D341Med (cell line): Measurements from ENCODE around the gene TRIP10.
A peak's percentile ranks its signal among the peaks of the same experiment; 100 is the strongest.
"Not testable (repeated sequence)": the region's sequence is repeated elsewhere in the genome, so short reads cannot be mapped to it uniquely, and the experiment has no call there.

Experiments used
- DNase-seq: peaks from one replicate; pipeline ENCODE4 v3.0.0; 2012; ENCODE audit warnings: low spot score

The TRIP10 gene, protein sequence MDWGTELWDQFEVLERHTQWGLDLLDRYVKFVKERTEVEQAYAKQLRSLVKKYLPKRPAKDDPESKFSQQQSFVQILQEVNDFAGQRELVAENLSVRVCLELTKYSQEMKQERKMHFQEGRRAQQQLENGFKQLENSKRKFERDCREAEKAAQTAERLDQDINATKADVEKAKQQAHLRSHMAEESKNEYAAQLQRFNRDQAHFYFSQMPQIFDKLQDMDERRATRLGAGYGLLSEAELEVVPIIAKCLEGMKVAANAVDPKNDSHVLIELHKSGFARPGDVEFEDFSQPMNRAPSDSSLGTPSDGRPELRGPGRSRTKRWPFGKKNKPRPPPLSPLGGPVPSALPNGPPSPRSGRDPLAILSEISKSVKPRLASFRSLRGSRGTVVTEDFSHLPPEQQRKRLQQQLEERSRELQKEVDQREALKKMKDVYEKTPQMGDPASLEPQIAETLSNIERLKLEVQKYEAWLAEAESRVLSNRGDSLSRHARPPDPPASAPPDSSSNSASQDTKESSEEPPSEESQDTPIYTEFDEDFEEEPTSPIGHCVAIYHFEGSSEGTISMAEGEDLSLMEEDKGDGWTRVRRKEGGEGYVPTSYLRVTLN

DNA sequence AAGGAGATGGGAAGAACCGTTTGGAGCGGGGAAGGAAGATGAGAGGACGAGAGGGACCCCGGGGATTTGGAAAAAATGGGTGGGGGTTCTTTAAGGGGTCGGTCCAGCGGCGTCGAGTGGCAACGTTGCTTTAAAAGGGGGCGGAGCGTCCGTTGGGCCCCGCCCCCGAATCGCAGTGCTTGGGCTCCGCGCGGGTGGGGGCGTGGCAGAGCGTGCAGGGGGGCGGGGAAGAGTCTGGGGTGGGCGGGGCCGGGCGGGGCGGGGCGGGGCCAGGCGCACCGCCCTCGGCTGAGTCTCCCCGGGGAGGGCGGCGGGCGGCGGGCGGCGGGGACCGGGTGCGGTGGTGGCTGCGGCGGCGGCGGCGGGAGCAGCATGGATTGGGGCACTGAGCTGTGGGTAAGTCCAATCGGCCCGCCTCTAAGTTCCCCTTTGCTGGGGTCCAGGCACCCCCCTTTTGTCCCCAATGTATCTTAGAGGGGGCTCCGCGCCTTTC is at the start of gene TRIP10:
Gene TRIP10, plus strand, starts transcription at position 291 of the 493 bp plus-strand sequence. Its CDS starts 82 bp downstream, at position 373.
- peak; percentile 91 for DNase-seq

DNA sequence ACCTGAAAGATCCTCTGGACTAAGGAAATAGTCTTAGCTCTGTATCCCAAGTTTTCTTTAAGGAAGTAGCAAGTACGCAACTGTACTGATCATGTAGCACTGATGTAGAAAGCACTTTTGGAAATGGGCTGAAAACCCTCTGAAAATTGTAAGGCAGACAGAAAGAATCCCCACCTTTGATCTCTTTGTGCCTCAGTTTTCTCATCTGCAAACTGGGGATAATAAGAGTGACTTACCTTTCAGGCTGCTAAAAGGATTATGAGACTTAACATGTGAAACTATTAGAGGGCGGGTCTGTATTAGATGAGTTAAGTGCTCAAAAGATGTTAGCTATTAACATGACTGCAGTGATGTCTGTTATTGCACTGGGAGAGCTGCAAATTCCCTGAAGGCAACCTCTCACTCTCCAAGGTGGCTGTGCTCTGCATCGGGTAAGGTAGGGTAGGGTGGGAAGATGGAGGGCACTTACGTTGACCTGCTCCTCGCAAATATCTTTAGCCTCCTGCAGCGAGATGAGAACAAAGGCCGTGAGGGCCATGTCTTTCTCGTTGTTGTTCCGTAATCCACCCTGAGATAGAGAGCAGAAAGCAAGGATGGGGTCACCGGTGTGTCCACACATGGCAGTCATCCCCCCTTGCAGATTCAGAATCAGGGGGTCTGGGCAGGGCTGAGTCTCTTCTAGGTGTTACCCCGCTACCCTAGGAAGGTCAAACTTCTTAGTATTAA is 49.2 kb upstream of the TRIP10 start:
- no peak for DNase-seq

DNA sequence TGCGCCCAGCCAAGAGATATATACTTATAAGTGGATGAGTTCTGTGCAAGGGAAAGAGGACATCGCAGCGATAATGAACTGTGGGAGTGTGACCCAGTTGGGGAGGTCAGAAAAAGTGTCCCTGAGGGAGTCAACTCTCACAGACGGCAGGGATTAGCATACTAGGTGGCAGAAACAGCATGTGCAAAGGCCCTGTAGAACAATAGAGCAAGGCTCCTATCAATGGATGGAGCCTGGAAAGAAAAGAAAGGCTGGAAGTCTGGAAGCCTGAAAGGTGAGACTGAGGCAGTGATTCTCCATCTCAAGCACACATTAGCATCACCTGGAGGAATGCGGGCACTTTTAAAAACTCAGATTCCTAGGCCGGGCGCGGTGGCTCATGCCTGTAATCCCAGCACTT is 48.1 kb upstream of the TRIP10 start:
- no peak for DNase-seq

DNA sequence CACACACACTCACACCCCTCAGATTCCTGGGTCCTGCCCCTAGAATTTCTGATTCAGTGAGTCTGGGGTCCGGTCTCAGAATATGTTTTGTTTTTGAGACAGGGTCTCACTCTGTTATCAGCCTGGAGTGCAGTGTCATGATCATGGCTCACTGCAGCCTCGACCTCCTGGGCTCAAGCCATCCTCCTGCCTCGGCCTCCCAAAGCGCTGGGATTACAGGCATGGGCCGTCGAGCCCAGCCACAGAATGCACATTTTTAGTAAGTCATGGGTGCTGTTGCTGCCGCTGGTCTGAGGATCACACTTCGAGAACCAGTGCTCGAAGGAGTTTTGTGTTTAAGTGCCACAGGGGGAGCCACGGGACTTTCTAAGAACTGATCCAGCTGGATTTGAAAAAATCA is 47.5 kb upstream of the TRIP10 start:
- DNase-seq = no peak

DNA sequence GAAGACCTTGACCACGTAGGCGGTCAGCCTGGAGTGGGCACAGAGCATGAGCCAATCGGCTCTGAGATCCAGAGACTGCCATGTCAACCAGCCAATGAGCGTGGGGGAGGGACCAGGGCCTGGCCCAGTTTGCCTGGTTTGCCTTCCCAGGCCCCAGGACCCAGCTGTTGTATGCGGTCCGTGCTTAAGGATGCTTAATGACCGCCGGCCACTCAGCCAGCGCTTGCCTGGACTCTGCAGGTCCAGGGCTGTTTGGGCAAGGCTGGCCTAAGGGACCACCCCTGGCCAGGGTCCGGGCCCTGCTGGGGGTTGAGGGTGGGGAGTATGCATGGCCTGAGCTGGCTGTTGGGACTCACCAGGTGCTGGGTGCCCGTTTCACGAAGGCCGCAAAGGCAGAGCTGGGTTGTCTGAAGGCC is 46.4 kb upstream of the TRIP10 start:
- no peak for DNase-seq

DNA sequence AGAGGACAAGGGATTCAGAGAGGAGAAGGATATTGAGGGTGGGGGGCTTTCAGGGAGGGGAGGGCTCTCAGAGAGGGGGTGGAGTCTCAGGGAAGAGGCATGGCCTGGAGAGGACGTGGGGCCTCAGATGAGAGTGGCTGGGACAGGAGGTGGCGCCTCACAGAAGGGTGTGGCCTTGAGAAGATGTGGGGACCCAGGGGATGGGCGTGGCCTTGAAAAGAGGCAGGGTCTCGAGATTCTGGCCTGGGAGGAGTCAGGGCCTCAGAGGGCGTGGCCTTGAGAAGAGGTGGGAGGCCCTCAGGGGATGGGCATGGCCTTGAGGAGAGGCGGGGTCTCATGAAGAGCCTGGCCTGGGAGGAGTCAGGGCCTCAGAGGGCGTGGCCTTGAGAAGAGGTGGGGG is 45.8 kb upstream of the TRIP10 start:
- no peak for DNase-seq

DNA sequence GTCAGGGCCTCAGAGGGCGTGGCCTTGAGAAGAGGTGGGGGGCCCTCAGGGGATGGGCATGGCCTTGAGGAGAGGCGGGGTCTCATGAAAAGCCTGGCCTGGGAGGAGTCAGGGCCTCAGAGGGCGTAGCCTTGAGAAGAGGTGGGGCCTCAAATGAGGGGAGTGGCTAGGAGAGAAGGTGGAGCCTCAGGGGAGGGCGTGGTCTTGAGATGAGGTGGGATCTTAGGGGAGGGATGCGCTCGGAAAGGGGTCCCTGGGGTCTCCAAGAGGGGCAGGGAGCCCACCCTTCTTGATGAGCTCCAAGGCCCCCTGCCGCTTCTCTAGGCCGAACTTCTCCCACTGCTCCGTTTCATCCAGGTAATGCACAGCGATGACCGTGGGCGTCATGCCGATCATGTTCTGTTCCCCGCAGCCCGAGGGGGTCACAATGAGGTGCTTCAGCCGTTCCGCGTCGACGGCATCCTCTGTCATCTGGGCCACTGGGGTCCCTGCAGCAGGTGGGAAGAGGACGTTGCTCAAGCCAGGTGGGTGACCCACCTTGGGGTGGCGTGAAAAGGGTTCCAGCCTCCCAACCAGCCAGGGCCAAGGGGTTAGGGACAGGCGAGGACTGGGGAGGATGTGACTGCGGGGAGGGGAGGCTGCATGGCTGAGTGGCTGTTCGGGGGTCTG is 45.2 kb upstream of the TRIP10 start:
- DNase-seq = peak; percentile 20

DNA sequence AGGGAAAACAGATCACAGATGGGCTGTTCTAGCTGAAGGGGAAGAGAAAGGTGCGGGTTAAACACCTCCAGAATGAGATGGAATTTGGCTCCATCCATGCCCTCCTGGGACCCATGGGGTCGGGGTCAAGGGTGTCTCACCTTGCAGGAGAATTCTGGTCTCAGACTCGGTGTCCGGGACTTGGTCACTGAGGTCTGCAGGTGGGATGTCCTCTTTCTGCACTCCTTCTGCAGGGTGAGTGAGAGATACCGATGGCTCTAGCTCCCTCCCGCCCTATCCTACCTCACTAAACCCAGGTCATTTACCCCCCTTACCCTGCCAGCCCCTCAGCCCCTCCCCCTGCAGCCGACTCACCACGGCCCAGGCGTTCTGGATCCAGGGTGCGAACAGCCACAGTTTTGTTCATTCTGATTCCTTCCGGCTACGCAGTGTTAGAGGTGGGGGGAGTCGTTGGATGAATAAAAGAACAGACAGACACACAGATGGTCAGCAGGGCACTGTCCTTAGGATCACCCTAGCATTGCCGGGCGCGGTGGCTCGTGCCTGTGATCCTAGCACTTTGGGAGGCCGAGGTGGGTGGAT is 43.1 kb upstream of the TRIP10 start:
- no peak for DNase-seq

DNA sequence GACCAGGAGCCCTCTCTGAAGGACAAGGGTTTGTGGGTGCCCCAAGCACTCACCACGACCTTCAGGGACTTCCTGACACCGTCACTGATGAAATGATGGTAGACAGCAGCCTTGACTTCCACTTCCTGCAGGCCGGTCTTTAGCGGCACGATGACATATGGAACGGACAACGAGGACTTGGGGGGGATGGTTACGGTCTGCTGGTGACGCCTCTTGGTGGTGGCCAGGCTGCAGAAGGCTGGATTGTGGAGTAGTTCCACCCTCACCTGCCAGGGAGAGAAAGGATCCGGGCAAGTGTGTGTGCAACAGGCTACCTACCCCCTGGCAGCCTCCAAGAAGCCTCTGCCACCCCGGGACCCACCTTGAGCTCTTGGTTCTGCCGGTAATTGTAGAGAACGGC is 42.2 kb upstream of the TRIP10 start:
- DNase-seq = peak; percentile 16

DNA sequence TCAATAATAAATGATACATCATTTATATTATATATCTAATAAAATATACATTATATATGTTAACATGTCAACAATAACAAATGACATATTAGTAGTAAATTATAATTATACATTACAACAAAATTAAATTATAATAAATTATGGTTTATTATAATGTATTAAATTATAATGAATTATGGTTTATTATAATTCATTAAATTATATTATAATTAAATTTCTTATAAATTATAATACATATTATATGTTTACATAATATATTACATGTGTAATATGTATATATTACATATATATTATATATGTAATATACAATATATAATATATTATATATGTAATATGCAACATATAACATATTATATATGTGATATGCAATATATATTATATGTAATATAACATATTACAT is 39.5 kb upstream of the TRIP10 start:
- DNase-seq = no peak

DNA sequence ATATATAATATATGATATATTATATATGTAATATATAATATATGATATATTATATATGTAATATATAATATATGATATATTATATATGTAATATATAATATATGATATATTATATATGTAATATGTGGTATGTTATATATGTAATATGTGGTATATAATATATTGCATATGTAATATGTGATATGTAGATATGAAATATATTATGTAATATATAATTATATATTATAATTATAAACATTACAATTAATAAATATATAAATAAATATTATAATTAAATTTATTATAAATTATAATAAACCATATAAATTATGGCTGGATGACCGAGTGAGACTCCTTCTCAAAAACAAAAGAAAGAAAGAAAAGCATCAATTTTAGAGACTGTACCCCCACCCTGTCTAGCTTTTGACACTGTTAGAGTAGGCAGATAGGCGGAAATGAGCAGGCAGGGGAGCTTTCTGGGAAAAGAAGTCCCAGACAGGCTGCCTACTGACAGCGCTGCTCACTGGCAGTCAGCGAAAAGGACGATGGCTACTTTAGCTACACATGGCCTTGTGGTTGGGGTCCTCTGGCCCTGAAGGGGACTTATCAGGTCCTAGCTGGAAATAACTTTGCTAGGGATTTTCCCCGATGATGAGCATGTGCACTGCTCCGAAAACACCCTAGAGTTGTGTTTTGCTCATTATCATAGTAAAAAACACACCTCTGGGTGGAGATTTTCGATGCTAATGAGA is 38.7 kb upstream of the TRIP10 start:
- no peak for DNase-seq

DNA sequence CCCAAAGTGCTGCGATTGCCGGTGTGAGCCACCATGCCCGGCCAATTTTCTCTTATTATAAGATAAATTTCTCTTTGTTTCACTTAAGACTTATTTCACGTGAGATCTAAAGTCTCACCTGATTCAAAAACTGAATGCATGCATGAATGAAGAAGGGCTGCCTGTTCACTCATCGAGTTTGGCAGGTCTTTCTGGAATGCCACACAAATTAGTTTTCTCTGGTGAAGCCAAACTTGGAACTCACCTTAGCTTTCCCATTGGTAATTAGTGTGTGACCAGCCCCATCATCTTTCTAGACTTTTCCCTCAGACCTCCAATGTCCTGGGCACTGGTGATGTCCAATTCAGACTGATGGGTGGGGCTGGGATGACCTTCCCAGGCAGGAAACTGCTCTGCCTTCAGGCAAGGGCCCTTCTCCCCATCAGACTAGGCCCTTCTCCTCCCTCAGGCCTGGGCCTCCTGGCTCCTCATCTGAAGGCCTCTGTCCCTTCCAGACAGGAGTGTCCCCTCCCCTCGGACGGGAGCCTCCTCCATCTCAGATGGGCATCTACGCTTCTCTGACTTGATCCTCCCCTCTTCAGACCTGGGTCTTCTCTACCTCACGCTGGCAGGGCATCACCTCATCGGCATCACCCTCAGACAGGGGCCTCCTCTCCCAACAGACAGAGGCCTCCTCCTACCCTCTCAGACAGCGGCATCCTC is 33.4 kb upstream of the TRIP10 start:
- DNase-seq = no peak

DNA sequence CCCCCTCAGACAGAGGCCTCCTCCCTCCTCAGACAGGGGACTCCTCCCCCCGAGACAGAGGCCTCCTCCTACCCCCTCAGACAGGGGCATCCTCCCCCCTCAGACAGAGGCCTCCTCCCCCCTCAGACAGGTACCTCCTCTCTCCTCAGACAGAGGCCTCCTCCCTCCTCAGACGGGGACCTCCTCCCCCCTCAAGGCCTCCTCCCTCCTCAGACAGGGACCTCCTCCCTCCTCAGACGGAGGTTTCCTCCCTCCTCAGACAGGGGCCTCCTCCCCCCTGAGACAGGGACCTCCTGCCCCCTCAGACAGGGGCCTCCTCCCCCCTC is 32.9 kb upstream of the TRIP10 start:
- no peak for DNase-seq

DNA sequence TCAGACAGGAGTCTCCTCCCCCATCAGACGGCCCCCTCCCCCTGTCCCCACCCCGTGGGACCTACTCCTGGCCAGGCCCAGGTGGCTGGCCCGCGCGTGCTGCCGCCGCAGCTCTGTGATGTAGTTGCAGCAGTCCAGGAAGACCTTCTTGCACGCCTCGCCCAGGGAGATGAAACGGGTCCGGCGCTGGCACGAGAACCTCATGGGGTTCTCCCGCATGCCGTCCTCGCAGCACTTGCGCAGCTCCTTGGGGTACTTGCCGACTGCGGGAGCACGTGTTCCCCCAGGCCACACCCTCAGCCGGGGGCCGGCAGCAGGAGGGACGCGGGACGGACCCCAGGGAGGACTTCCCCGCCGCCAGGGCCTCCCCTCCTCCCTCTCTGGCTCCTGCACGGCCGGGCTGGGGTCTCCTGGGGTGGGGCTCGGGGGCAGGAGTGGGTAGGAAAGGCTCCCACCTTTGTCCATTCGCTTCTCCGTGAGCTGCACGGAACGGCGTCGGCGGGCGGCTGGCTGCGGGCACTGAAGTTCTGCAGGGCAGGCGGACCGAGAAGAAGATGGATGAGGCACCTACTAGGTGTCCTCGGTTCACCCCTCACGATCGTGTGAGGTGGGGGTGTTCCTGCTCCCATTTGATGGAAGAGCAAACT is 32.3 kb upstream of the TRIP10 start:
- DNase-seq = peak; percentile 26

DNA sequence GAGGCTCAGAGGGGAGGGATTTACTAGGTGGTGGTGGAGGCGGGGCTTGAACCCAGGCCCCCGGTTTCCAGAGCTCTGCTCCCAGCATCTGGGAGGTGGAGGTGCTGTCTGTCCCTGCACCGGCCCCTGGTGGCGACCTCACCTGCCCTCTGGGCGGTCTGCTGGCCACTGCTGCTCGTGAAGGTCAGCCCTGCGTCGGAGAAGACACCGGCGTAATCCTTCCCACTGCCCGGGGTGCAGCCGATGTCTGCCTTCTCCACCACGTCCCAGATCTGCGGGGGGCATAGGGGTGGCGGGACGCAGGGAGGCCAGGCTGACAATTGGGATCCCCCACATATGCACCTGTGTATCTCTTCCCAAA is 31.8 kb upstream of the TRIP10 start:
- DNase-seq = no peak

DNA sequence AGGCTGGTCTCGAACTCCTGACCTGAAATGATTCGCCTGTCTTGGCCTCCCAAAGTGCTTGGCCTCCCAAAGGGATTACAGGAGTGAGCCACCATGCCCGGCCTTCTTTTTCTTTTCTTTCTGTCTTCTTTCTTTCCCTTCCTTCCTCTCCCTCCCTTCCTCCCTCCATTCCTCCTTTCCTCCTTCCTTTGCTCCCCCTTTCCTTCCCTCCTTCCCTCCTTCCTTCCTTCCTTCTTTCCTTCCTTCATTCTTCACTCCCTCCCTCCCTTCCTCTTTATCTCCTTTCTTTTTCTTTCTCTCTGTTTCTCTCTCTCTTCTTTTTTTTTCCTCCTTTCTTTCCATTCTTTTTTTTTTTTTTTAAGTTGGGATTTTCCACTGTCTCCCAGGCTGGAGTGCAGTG is 31.1 kb upstream of the TRIP10 start:
- DNase-seq = no peak

DNA sequence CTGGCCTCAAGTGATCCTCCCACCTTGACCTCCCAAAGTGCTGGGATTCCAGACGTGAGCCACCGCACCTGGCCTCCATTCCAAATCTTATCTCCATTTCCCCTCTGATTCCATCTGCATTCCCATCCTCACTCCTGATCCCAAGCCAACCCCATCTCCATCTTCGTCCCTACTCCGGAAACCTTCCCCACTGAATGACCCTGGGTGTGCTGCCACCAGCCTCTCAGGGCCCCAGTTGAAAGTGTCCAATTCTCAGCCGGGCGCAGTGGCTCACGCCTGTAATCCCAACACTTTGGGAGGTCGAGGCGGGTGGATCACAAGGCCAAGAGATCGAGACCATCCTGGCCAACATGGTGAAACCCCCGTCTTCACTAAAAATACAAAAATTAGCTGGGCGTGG is 30.6 kb upstream of the TRIP10 start:
- DNase-seq = not testable (repeated sequence)

DNA sequence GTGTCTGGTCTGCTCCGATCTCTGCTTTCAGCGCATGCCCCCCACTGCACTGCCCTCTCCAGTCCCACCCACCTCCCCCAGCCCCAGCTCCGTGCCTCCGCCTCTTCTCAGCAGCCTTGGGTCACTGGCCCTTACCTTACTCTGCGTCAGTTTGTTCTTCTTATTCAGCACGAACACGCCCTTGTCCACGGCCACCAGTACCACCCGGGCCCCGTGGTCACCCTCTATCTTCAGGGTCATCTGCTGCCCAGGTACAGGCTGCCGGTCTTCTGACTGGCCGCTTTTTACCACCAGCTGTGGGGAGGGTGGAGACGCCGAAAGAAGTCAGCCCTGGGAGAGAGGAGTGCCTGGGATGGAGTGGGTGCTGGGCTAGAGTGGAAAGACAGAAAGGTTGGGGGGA is 29.9 kb upstream of the TRIP10 start:
- no peak for DNase-seq

DNA sequence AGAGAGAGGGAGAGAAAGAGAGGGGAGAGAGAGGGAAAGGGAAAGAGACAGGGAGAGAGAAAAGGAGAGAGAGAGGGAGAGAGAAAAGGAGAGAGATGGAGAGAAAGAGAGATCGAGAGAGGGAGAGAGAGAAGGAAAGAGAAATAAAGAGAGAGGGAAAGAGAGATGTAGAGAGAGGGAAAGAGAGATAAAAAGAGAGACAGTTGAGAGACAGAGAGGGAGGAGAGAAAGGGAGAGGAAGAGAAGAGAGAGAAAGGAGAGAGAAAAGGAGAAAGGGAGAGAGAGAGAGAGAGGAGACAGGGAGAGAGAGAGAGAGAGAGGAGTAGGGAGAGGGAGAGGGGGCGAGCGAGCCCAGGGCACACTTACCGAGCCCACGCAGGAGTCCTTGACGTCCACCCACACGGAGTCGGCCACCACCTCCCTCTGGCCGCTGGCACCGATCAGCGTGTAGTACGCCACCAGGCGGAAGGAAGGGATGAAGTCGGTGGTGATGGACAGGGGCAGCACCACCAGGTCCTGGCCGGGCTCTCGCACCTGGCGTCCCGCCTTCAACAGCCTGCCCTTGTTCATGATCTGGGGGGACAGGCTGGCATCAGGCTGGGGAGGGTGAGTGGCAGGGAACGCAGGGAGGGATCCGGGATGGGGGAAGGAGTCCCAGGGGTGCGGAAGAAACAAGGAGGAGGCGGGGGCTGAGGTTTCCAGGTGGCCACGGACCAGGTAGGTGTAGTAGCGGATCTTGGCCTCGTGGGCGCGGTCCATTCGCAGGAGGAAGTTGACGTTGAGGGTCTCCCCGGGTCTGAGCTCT is 29.0 kb upstream of the TRIP10 start:
- DNase-seq = peak; percentile 59

DNA sequence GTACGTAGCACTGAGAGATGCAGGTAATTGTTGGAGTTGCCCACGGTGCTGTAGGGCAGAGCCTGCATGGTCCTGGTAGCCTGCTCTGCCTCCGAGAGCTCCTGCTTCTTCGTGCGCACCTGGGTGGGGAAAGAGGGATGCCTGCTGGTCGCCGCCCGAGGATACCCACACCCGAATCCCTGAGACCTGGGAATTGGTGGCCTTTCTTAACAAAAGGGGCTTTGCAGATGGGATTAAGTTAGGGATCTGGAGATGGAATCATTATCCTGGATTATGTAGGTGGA is 28.5 kb upstream of the TRIP10 start:
- DNase-seq = no peak
